NCI-H2107 (cell line): ENCODE data around the gene C17orf78.
A peak's percentile ranks its signal among the peaks of the same experiment; 100 is the strongest.
"Not testable (repeated sequence)": the region's sequence is repeated elsewhere in the genome, so short reads cannot be mapped to it uniquely, and the experiment has no call there.

Experiments
- DNase-seq: peaks from one replicate; lab custom pipeline; 2025; lab: John Stamatoyannopoulos, UW

The C17orf78 gene

GRCh38 chr17:37375706-37376105 is at the start of gene C17orf78:
TSS of gene C17orf78 (plus strand) at chr17:37375985. CDS start at chr17:37376093, 108 bp downstream.
- DNase-seq: no peak

- DNase-seq: no peak
These were observed 48.3 kb upstream of the C17orf78 start for GRCh38 chr17:37327341-37328090.

- DNase-seq: no peak
These were observed 36.9 kb upstream of the C17orf78 start for GRCh38 chr17:37338847-37339246.

- no peak for DNase-seq
These were observed 36.5 kb upstream of the C17orf78 start for GRCh38 chr17:37339321-37339720.

GRCh38 chr17:37340804-37341203 is 35.0 kb upstream of the C17orf78 start:
- no peak for DNase-seq

- DNase-seq: no peak
These were observed 33.2 kb upstream of the C17orf78 start for GRCh38 chr17:37342589-37342988.

GRCh38 chr17:37344519-37344918 is 31.3 kb upstream of the C17orf78 start:
- DNase-seq: no peak

GRCh38 chr17:37346863-37347402 is 28.9 kb upstream of the C17orf78 start:
- not testable (repeated sequence) for DNase-seq

- not testable (repeated sequence) for DNase-seq
These were observed 18.8 kb upstream of the C17orf78 start for GRCh38 chr17:37356796-37357569.

GRCh38 chr17:37358098-37358829 is 17.5 kb upstream of the C17orf78 start:
- DNase-seq: peak; percentile 45

- DNase-seq: peak; percentile 77
These were observed 16.7 kb upstream of the C17orf78 start for GRCh38 chr17:37358830-37359681.

GRCh38 chr17:37359682-37360188 is 16.1 kb upstream of the C17orf78 start:
- no peak for DNase-seq

GRCh38 chr17:37360632-37361031 is 15.2 kb upstream of the C17orf78 start:
- DNase-seq: no peak

- no peak for DNase-seq
These were observed 14.2 kb upstream of the C17orf78 start for GRCh38 chr17:37361543-37361942.

- no peak for DNase-seq
These were observed 10.2 kb upstream of the C17orf78 start for GRCh38 chr17:37365589-37365988.

- DNase-seq: no peak
These were observed 7.2 kb upstream of the C17orf78 start for GRCh38 chr17:37368577-37368976.

- peak; percentile 76 for DNase-seq
These were observed 2.1 kb upstream of the C17orf78 start for GRCh38 chr17:37373530-37374159.

GRCh38 chr17:37382056-37382455 is 6.3 kb downstream of the C17orf78 start:
- no peak for DNase-seq

- DNase-seq: no peak
These were observed 8.9 kb downstream of the C17orf78 start for GRCh38 chr17:37384560-37385149.

- DNase-seq: no peak
These were observed 9.7 kb downstream of the C17orf78 start for GRCh38 chr17:37385474-37385990.
